SK-N-SH (cell line): Measurements from ENCODE around the gene ATOH1. TPM values are rescaled to one million over a fixed set of nuclear protein-coding genes. Genes with fewer than 3 reads are reported as not detected.

Experiments used
- CTCF ChIA-PET: fragments of 300-600, 350-600 bp; formaldehyde crosslinking; extraction: SDS; loops from one replicate; lab custom pipeline; 2021; lab: Yijun Ruan, JAX
- POLR2A ChIA-PET: fragments of 350-600 bp; sonication (Branson Sonifier 250); formaldehyde crosslinking; extraction: SDS; loops from one replicate; lab custom pipeline; 2020; ENCODE audit warnings: antibody characterized with exemption, inconsistent platforms; lab: Yijun Ruan, JAX
- DNase-seq: peaks from one replicate; pipeline ENCODE4 v3.0.0; 2012
- H2AFZ ChIP-seq: fragments of 200-600 bp; sonication (generic); 2 replicates; pipeline ENCODE4 v1.8.1; 2016; ENCODE audit warnings: antibody characterized with exemption, mild to moderate bottlenecking, low read depth
- H3F3A ChIP-seq: fragments of 200-600 bp; sonication (generic); replicated peaks from 2 replicates; pipeline ENCODE3; 2016; ENCODE audit warnings: antibody characterized with exemption, mild to moderate bottlenecking; ENCODE audit not compliant: insufficient read depth
- H3K27ac ChIP-seq, 2 experiments: fragments of 200-500 bp in 1 of 2; fragments of 200-600 bp in 1 of 2; sonication (Bioruptor generic) in 1 of 2; sonication (generic), shearing (Covaris generic) in 1 of 2; 2 replicates each; pipeline versions ENCODE4 v1.5.1 to v1.6.1; 2014 to 2016; ENCODE audit warnings: low read depth in 2 of 2, inconsistent platforms in 1 of 2, low read length in 1 of 2, mild to moderate bottlenecking in 1 of 2, mixed read lengths in 1 of 2
- H3K27me3 ChIP-seq: fragments of 200-600 bp; sonication (generic), shearing (Covaris generic); 2 replicates; pipeline ENCODE4 v1.6.1; 2016; ENCODE audit warnings: mixed run types; ENCODE audit not compliant: insufficient read depth
- H3K36me3 ChIP-seq, 2 experiments: fragments of 200-500 bp in 1 of 2; fragments of 200-600 bp in 1 of 2; sonication (Bioruptor generic) in 1 of 2; sonication (generic) in 1 of 2; replicated peaks in 1 of 2; 2 replicates each; pipeline versions ENCODE3 to v1.5.1; 2014 to 2016; ENCODE audit warnings: low read length in 1 of 2, mild to moderate bottlenecking in 1 of 2; ENCODE audit not compliant: insufficient read depth in 2 of 2, control insufficient read depth in 1 of 2
- H3K4me1 ChIP-seq, 2 experiments: fragments of 200-500 bp in 1 of 2; fragments of 200-600 bp in 1 of 2; sonication (Bioruptor generic) in 1 of 2; sonication (generic), shearing (Covaris generic) in 1 of 2; 2 replicates each; pipeline versions ENCODE4 v1.5.1 to v1.6.1; 2014 to 2016; ENCODE audit warnings: low read depth in 1 of 2, low read length in 1 of 2, mixed run types in 1 of 2; ENCODE audit not compliant: insufficient read depth in 2 of 2, control insufficient read depth in 1 of 2
- H3K4me2 ChIP-seq: fragments of 200-600 bp; sonication (generic), shearing (Covaris generic); 2 replicates; pipeline ENCODE4 v1.6.1; 2017; ENCODE audit warnings: mixed run types
- H3K4me3 ChIP-seq, 2 experiments: fragments of 200-500 bp in 1 of 2; fragments of 200-600 bp in 1 of 2; sonication (Bioruptor generic) in 1 of 2; sonication (generic), shearing (Covaris generic) in 1 of 2; 2 replicates each; pipeline versions ENCODE4 v1.5.1 to v1.8.1; 2014 to 2016; ENCODE audit warnings: low read depth in 2 of 2, inconsistent platforms in 1 of 2, low read length in 1 of 2, mild to moderate bottlenecking in 1 of 2, mixed read lengths in 1 of 2, moderate library complexity in 1 of 2
- H3K79me2 ChIP-seq: fragments of 200-600 bp; sonication (generic); 2 replicates; pipeline ENCODE4 v1.8.1; 2017; ENCODE audit warnings: mild to moderate bottlenecking; ENCODE audit not compliant: insufficient read depth
- H3K9ac ChIP-seq: fragments of 200-600 bp; sonication (generic); 2 replicates; pipeline ENCODE4 v1.6.1; 2017; ENCODE audit warnings: mixed run types
- H3K9me2 ChIP-seq: fragments of 200-600 bp; sonication (generic); 2 replicates; pipeline ENCODE4 v1.6.1; 2017; ENCODE audit warnings: mixed run types
- H3K9me3 ChIP-seq: fragments of 200-600 bp; sonication (generic); 2 replicates; pipeline ENCODE4 v1.6.1; 2017; ENCODE audit warnings: mixed run types, mild to moderate bottlenecking, moderate library complexity
- H4K20me1 ChIP-seq: fragments of 200-600 bp; sonication (generic); 2 replicates; pipeline ENCODE4 v1.6.1; 2017; ENCODE audit warnings: mild to moderate bottlenecking, mixed run types; ENCODE audit not compliant: insufficient read depth
- ELF1 ChIP-seq: IDR thresholded peaks from 2 replicates; pipeline ENCODE4 v1.4.0; 2012
- EP300 ChIP-seq, 2 experiments: IDR thresholded peaks; 2 replicates each; pipeline versions ENCODE4 v1.4.0 to v1.6.1; 2012; ENCODE audit warnings: borderline replicate concordance in 1 of 2, low read depth in 1 of 2, low read length in 1 of 2
- EZH2phosphoT487 ChIP-seq: fragments of 200-600 bp; sonication (generic); IDR thresholded peaks from 2 replicates; pipeline ENCODE4 v1.6.1; 2017; ENCODE audit warnings: low read depth, mixed run types, mild to moderate bottlenecking, antibody characterized with exemption, moderate library complexity, borderline replicate concordance
- FOSL2 ChIP-seq: IDR thresholded peaks from 2 replicates; pipeline ENCODE4 v1.4.0; 2012; ENCODE audit warnings: low read depth, mild to moderate bottlenecking, moderate library complexity, borderline replicate concordance
- GABPA ChIP-seq: IDR thresholded peaks from 2 replicates; pipeline ENCODE4 v1.4.0; 2012; ENCODE audit warnings: low read depth, mild to moderate bottlenecking
- GATA2 ChIP-seq: sonication (generic); formaldehyde crosslinking; IDR thresholded peaks from 2 replicates; pipeline ENCODE4 v1.5.0; 2020; ENCODE audit warnings: mild to moderate bottlenecking, missing genetic modification reagents
- JUND ChIP-seq: IDR thresholded peaks from 2 replicates; pipeline ENCODE4 v1.4.0; 2012
- POLR2AphosphoS5 ChIP-seq: IDR thresholded peaks from 2 replicates; pipeline ENCODE4 v1.6.1; 2012; ENCODE audit warnings: low read depth, low read length
- RCOR1 ChIP-seq: fragments of 150-350 bp; IDR thresholded peaks from 2 replicates; pipeline ENCODE4 v1.6.1; 2017; ENCODE audit warnings: antibody characterized with exemption, low read length
- TCF12 ChIP-seq: IDR thresholded peaks from 2 replicates; pipeline ENCODE4 v1.4.0; 2012
- TEAD4 ChIP-seq: IDR thresholded peaks from 2 replicates; pipeline ENCODE4 v1.4.0; 2012; ENCODE audit warnings: mild to moderate bottlenecking, borderline replicate concordance; ENCODE audit not compliant: insufficient read depth
- YY1 ChIP-seq: IDR thresholded peaks from 2 replicates; pipeline ENCODE4 v1.4.0; 2012; ENCODE audit warnings: low read depth, mild to moderate bottlenecking
- WGBS: methylation state at CpG from one replicate; pipeline ENCODE4 v1.1.6; 2017; ENCODE audit warnings: low lambda C conversion rate; 5-methylcytosine and 5-hydroxymethylcytosine counted together
- polyA plus RNA-seq, 3 experiments: library from polyadenylated mRNA; depleted of rRNA; stranded (reverse); fragments of >200 nt; gene quantifications; 2 replicates each; pipeline ENCODE4 v1.2.3, GENCODE V29; 2012
- TF ChIP-seq, protein P1 (sequence below): IDR thresholded peaks from 2 replicates; pipeline ENCODE4; 2012
- TF ChIP-seq, protein P2 (sequence below): IDR thresholded peaks from 2 replicates; pipeline ENCODE4 v1.6.1; 2012; ENCODE audit warnings: mild to moderate bottlenecking, low read depth, low read length, moderate library complexity
- TF ChIP-seq, protein P3 (sequence below): IDR thresholded peaks from 2 replicates; pipeline ENCODE4 v1.4.0; 2012; ENCODE audit warnings: low read depth

The ATOH1 gene
- polyA plus RNA-seq, 1 of the 3 experiments (the other 2 are of a cell fraction), result not detected

DNA sequence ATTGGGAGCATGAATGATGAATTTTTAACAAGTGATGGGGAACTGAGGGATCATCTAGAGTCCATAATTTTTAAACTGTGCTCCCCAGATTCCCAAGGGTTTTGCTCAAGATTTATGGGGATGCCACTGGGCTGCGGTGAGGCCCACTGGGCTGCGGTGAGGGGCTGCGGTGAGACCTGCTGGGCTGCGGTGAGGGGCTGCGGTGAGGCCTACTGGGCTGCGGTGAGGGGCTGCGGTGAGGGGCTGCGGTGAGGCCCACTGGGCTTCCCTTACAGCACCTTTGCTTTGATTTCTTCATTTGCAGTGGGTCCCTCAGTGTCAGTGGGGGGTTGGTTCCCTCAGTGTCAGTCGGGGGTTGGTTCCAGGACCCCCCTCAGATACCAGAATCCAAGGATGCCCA is 47.4 kb upstream of the ATOH1 start (continued):
- TF ChIP-seq YY1 (no peak), TEAD4 (no peak)
- TF ChIP-seq, all 33 proteins: peak for 0

DNA sequence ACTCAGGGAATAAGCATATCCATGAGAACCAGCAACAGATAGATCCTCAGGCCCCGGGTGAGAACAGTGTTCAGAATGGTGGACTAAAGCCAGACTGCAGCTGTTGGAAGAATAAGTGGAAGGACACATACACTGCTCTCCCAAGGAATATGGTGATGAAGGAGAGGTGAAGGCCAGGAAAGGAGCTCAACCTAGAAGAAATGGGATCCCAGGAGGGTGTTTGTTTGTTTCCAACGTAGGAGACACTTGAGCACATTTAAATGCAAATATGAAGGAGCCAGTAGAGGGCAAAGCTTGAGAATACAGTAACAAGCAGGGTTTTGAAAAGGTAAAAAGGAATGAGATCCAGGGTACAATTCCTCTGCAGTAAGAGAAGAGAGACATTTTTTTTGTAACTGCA is 42.4 kb upstream of the ATOH1 start:
- no peaks in the 10 kb centered on the region for H3K4me1 ChIP-seq
- no peaks in the 10 kb centered on the region for H3F3A ChIP-seq
- H2AFZ ChIP-seq, result no peak overlapping the region
- no peak for TF ChIP-seq EP300 (IDR thresholded peaks at IDR 0.05; ENCODE audit: borderline replicate concordance in 1 of 2, low read depth in 1 of 2, low read length in 1 of 2)
- TF ChIP-seq, protein P1, sequence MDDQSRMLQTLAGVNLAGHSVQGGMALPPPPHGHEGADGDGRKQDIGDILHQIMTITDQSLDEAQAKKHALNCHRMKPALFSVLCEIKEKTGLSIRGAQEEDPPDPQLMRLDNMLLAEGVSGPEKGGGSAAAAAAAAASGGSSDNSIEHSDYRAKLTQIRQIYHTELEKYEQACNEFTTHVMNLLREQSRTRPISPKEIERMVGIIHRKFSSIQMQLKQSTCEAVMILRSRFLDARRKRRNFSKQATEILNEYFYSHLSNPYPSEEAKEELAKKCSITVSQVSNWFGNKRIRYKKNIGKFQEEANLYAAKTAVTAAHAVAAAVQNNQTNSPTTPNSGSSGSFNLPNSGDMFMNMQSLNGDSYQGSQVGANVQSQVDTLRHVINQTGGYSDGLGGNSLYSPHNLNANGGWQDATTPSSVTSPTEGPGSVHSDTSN, result no peak
- TF ChIP-seq JUND, result no peak
- TF ChIP-seq ELF1, result no peak
- no peak for TF ChIP-seq GABPA
- no peak for TF ChIP-seq POLR2AphosphoS5
- no peak for TF ChIP-seq GATA2 (CRISPR knock-in tag)
- TF ChIP-seq TCF12, result no peak
- TF ChIP-seq RCOR1, result no peak
- TF ChIP-seq EZH2phosphoT487, result no peak
- TF ChIP-seq FOSL2, result no peak
- TF ChIP-seq, protein P2, sequence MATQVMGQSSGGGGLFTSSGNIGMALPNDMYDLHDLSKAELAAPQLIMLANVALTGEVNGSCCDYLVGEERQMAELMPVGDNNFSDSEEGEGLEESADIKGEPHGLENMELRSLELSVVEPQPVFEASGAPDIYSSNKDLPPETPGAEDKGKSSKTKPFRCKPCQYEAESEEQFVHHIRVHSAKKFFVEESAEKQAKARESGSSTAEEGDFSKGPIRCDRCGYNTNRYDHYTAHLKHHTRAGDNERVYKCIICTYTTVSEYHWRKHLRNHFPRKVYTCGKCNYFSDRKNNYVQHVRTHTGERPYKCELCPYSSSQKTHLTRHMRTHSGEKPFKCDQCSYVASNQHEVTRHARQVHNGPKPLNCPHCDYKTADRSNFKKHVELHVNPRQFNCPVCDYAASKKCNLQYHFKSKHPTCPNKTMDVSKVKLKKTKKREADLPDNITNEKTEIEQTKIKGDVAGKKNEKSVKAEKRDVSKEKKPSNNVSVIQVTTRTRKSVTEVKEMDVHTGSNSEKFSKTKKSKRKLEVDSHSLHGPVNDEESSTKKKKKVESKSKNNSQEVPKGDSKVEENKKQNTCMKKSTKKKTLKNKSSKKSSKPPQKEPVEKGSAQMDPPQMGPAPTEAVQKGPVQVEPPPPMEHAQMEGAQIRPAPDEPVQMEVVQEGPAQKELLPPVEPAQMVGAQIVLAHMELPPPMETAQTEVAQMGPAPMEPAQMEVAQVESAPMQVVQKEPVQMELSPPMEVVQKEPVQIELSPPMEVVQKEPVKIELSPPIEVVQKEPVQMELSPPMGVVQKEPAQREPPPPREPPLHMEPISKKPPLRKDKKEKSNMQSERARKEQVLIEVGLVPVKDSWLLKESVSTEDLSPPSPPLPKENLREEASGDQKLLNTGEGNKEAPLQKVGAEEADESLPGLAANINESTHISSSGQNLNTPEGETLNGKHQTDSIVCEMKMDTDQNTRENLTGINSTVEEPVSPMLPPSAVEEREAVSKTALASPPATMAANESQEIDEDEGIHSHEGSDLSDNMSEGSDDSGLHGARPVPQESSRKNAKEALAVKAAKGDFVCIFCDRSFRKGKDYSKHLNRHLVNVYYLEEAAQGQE, result no peak
- TF ChIP-seq TEAD4, result no peak
- TF ChIP-seq, protein P3, sequence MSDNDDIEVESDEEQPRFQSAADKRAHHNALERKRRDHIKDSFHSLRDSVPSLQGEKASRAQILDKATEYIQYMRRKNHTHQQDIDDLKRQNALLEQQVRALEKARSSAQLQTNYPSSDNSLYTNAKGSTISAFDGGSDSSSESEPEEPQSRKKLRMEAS, result no peak
- no peaks in the 10 kb centered on the region for H3K36me3 ChIP-seq
- H4K20me1 ChIP-seq, result no peaks in the 10 kb centered on the region
- ChIA-PET POLR2A (no interaction called here), CTCF (interaction anchor here (1.1 to 1.4 kb wide), 3 partner anchors 8 to 341 kb away, joined by 4 to 8 read pairs (median 5); no protein-coding TSS in a partner anchor)
- no peaks in the 10 kb centered on the region for H3K27me3 ChIP-seq
- no peak overlapping the region for H3K27ac ChIP-seq
- no peaks in the 10 kb centered on the region for H3K79me2 ChIP-seq
- no peak overlapping the region for H3K4me3 ChIP-seq
- H3K9me3 ChIP-seq, result no peaks in the 10 kb centered on the region
- H3K9ac ChIP-seq, result no peak overlapping the region
- no peak overlapping the region for H3K4me2 ChIP-seq
- 38% methylated on average over 2 of the region's 2 CpGs for WGBS
- DNase-seq, result no peak
- H3K9me2 ChIP-seq, result no peaks in the 10 kb centered on the region
